HepG2 (cell line): ENCODE data around the gene GYS1. TPM values are rescaled to one million over a fixed set of nuclear protein-coding genes. Genes with fewer than 3 reads are reported as not detected.

Experiments
- ARID2 ChIP-seq: sonication (generic); formaldehyde crosslinking; IDR thresholded peaks from 2 replicates; pipeline ENCODE4 v1.8.1; 2022; ENCODE audit warnings: mild to moderate bottlenecking, missing genetic modification reagents, borderline replicate concordance
- GABPA ChIP-seq, 2 experiments: IDR thresholded peaks; 2 replicates each; pipeline ENCODE4 v1.6.1; 2011 to 2016; ENCODE audit warnings: low read depth in 2 of 2, low read length in 1 of 2, missing biosample characterization in 1 of 2, missing genetic modification characterization in 1 of 2
- GTF2F1 ChIP-seq: fragments of 150-350 bp; IDR thresholded peaks from 2 replicates; pipeline ENCODE4 v1.6.1; 2014; ENCODE audit warnings: low read length
- MEIS1 ChIP-seq: sonication (generic); formaldehyde crosslinking; IDR thresholded peaks from 2 replicates; pipeline ENCODE4 v1.9.0; 2021; ENCODE audit warnings: mild to moderate bottlenecking, missing genetic modification reagents, moderate library complexity, borderline replicate concordance
- MZF1 ChIP-seq: sonication (generic); formaldehyde crosslinking; IDR thresholded peaks from 2 replicates; pipeline ENCODE4 v1.8.1; 2023; ENCODE audit warnings: mild to moderate bottlenecking, missing genetic modification reagents, borderline replicate concordance
- NR2C2 ChIP-seq: sonication (generic); formaldehyde crosslinking; IDR thresholded peaks from 2 replicates; pipeline ENCODE4 v1.4.0; 2020; ENCODE audit warnings: missing genetic modification reagents, mild to moderate bottlenecking, moderate library complexity, borderline replicate concordance
- SUZ12 ChIP-seq: fragments of 150-350 bp; IDR thresholded peaks from 2 replicates; pipeline ENCODE4 v1.6.1; 2014; ENCODE audit warnings: low read depth, low read length
- ZBTB3 ChIP-seq: sonication (generic); formaldehyde crosslinking; IDR thresholded peaks from 2 replicates; pipeline ENCODE4 v1.4.0; 2020; ENCODE audit warnings: low read depth, mild to moderate bottlenecking, moderate library complexity, missing genetic modification reagents, borderline replicate concordance
- ZFP90 ChIP-seq: sonication (generic); formaldehyde crosslinking; IDR thresholded peaks from 2 replicates; pipeline ENCODE4 v1.8.0; 2022; ENCODE audit warnings: missing genetic modification reagents, mild to moderate bottlenecking, inconsistent platforms, borderline replicate concordance
- ZKSCAN1 ChIP-seq: fragments of 150-350 bp; IDR thresholded peaks from 2 replicates; pipeline ENCODE4 v1.6.1; 2014; ENCODE audit warnings: low read length
- ZMYM2 ChIP-seq: sonication (generic); formaldehyde crosslinking; IDR thresholded peaks from 2 replicates; pipeline ENCODE4 v1.8.0; 2022; ENCODE audit warnings: mild to moderate bottlenecking, missing genetic modification reagents
- ZNF441 ChIP-seq: sonication (generic); formaldehyde crosslinking; IDR thresholded peaks from 2 replicates; pipeline ENCODE4 v1.7.0; 2021; ENCODE audit warnings: missing genetic modification reagents, borderline replicate concordance
- ZNF572 ChIP-seq: sonication (generic); formaldehyde crosslinking; IDR thresholded peaks from 2 replicates; pipeline ENCODE4 v1.5.1; 2020; ENCODE audit warnings: mild to moderate bottlenecking, missing genetic modification reagents
- polyA plus RNA-seq, 8 experiments: library from polyadenylated mRNA; depleted of rRNA in 3 of 8; stranded (reverse) in 7 of 8; unstranded in 1 of 8; fragments of >200 nt; fragmentation: Illumina TruSeq in 4 of 8; extraction: Trizol in 4 of 8; gene quantifications; 2 replicates each; pipeline versions ENCODE4 v1.2.1 to v1.2.3, GENCODE V29; 2011 to 2016; ENCODE audit warnings: low read depth in 4 of 8, missing spikeins in 1 of 8, mixed read lengths in 1 of 8; ENCODE audit not compliant: insufficient read depth in 1 of 8
- total RNA-seq, 5 experiments: library from RNA; depleted of rRNA; stranded (reverse); fragments of >200 nt; fragmentation: Illumina TruSeq; extraction: Trizol; gene quantifications; 2 replicates each; pipeline ENCODE4 v1.2.3, GENCODE V29; 2016; ENCODE audit warnings: low read depth in 1 of 5
- TF ChIP-seq, protein P1 (sequence below): IDR thresholded peaks from 2 replicates; pipeline ENCODE4 v1.6.1; 2016; ENCODE audit warnings: low read depth, borderline replicate concordance
- TF ChIP-seq, protein P2 (sequence below): sonication (generic); formaldehyde crosslinking; IDR thresholded peaks from 2 replicates; pipeline ENCODE4 v1.8.0; 2022; ENCODE audit warnings: mild to moderate bottlenecking, missing genetic modification reagents, borderline replicate concordance
- TF ChIP-seq, protein P3 (sequence below): sonication (generic); formaldehyde crosslinking; IDR thresholded peaks from 2 replicates; pipeline ENCODE4 v1.5.1; 2020; ENCODE audit warnings: mild to moderate bottlenecking, missing genetic modification reagents, moderate library complexity
- TF ChIP-seq, protein P4 (sequence below): sonication (generic); formaldehyde crosslinking; IDR thresholded peaks from 2 replicates; pipeline ENCODE4 v1.4.0; 2020; ENCODE audit warnings: missing genetic modification reagents
- TF ChIP-seq, protein P5 (sequence below): sonication (generic); formaldehyde crosslinking; IDR thresholded peaks from 2 replicates; pipeline ENCODE4 v1.4.0; 2020; ENCODE audit warnings: mild to moderate bottlenecking, missing genetic modification reagents

The GYS1 gene
- total and polyA plus RNA-seq, 2 of the 13 experiments (the other 11 are each of a cell fraction or from before 2014, with no cell fraction given) = 18.4 to 42.1 TPM

DNA sequence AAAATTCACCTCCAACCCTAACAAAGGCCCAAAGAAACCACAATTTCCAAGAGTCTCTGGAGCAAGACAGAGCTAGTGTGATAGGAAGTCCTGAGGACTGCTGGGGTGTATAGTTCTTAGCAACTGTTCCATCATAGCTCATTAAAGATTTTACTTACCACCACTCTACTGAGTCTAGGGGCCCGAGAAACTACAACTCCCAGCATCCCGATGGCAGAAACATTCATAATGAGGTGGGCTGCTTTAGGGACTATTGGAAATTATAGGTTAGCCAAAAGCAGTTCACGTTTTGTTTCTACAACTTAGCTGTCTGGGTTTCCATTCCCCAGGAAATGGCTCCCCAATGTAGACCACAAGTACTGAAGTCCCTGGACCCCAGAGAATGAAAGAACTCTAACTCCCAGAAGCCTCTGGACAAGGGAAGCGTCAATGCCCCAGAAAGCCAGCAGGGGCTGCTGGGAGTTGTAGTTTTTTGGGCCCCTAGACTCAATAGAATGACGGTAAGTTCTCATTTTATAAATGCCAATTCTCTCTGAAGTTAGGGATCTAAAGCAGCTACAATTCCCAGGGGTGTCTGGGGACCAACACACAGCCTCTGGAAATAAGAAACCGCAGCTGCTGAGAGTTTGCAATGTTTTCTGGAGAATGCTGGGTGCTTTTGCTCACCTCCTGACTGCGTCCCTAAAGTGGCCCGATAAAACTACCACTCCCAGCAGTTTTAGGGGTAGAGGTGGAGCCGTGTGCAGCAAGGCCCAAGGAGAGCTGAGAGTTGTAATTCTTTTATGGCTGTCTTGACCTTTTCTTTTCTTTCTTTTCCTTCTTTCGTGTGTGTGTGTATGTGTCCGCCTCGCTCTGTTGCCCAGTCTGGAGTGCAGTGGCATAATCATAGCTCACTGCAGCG lies 16.9 kb downstream of the GYS1 start (continued):
- no peak for TF ChIP-seq MEIS1 (CRISPR knock-in tag)
- no peak for TF ChIP-seq ZNF441
- no peak for TF ChIP-seq ZBTB3
- TF ChIP-seq, protein P1, sequence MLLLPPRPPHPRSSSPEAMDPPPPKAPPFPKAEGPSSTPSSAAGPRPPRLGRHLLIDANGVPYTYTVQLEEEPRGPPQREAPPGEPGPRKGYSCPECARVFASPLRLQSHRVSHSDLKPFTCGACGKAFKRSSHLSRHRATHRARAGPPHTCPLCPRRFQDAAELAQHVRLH = no peak
- peak; percentile 40; the same call in 1 of the 2 replicates for TF ChIP-seq SUZ12
- no peak for TF ChIP-seq ZFP90
- peak; percentile 34; the same call in 1 of the 2 replicates for TF ChIP-seq NR2C2 (CRISPR knock-in tag)
- TF ChIP-seq, protein P2, sequence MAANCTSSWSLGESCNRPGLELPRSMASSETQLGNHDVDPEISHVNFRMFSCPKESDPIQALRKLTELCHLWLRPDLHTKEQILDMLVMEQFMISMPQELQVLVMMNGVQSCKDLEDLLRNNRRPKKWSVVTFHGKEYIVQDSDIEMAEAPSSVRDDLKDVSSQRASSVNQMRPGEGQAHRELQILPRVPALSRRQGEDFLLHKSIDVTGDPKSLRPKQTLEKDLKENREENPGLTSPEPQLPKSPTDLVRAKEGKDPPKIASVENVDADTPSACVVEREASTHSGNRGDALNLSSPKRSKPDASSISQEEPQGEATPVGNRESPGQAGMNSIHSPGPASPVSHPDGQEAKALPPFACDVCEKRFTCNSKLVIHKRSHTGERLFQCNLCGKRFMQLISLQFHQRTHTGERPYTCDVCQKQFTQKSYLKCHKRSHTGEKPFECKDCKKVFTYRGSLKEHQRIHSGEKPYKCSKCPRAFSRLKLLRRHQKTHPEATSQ (CRISPR knock-in tag) = no peak
- peak; percentile 9; the same call in 1 of the 2 replicates for TF ChIP-seq GABPA (IDR thresholded peaks at IDR 0.05; ENCODE audit: low read depth, low read length)
- TF ChIP-seq GABPA (CRISPR knock-in tag; IDR thresholded peaks at IDR 0.05; ENCODE audit: low read depth) = peak; percentile 81
- TF ChIP-seq ZNF572 (CRISPR knock-in tag) = no peak
- TF ChIP-seq, protein P3, sequence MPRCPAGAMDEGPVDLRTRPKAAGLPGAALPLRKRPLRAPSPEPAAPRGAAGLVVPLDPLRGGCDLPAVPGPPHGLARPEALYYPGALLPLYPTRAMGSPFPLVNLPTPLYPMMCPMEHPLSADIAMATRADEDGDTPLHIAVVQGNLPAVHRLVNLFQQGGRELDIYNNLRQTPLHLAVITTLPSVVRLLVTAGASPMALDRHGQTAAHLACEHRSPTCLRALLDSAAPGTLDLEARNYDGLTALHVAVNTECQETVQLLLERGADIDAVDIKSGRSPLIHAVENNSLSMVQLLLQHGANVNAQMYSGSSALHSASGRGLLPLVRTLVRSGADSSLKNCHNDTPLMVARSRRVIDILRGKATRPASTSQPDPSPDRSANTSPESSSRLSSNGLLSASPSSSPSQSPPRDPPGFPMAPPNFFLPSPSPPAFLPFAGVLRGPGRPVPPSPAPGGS = no peak
- no peak for TF ChIP-seq ZMYM2
- TF ChIP-seq MZF1 (CRISPR knock-in tag) = no peak
- TF ChIP-seq ZKSCAN1 = no peak
- no peak for TF ChIP-seq ARID2 (CRISPR knock-in tag)
- TF ChIP-seq, protein P4, sequence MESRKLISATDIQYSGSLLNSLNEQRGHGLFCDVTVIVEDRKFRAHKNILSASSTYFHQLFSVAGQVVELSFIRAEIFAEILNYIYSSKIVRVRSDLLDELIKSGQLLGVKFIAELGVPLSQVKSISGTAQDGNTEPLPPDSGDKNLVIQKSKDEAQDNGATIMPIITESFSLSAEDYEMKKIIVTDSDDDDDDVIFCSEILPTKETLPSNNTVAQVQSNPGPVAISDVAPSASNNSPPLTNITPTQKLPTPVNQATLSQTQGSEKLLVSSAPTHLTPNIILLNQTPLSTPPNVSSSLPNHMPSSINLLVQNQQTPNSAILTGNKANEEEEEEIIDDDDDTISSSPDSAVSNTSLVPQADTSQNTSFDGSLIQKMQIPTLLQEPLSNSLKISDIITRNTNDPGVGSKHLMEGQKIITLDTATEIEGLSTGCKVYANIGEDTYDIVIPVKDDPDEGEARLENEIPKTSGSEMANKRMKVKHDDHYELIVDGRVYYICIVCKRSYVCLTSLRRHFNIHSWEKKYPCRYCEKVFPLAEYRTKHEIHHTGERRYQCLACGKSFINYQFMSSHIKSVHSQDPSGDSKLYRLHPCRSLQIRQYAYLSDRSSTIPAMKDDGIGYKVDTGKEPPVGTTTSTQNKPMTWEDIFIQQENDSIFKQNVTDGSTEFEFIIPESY (CRISPR knock-in tag) = peak; percentile 58; the same call in 1 of the 2 replicates
- no peak for TF ChIP-seq GTF2F1
- TF ChIP-seq, protein P5, sequence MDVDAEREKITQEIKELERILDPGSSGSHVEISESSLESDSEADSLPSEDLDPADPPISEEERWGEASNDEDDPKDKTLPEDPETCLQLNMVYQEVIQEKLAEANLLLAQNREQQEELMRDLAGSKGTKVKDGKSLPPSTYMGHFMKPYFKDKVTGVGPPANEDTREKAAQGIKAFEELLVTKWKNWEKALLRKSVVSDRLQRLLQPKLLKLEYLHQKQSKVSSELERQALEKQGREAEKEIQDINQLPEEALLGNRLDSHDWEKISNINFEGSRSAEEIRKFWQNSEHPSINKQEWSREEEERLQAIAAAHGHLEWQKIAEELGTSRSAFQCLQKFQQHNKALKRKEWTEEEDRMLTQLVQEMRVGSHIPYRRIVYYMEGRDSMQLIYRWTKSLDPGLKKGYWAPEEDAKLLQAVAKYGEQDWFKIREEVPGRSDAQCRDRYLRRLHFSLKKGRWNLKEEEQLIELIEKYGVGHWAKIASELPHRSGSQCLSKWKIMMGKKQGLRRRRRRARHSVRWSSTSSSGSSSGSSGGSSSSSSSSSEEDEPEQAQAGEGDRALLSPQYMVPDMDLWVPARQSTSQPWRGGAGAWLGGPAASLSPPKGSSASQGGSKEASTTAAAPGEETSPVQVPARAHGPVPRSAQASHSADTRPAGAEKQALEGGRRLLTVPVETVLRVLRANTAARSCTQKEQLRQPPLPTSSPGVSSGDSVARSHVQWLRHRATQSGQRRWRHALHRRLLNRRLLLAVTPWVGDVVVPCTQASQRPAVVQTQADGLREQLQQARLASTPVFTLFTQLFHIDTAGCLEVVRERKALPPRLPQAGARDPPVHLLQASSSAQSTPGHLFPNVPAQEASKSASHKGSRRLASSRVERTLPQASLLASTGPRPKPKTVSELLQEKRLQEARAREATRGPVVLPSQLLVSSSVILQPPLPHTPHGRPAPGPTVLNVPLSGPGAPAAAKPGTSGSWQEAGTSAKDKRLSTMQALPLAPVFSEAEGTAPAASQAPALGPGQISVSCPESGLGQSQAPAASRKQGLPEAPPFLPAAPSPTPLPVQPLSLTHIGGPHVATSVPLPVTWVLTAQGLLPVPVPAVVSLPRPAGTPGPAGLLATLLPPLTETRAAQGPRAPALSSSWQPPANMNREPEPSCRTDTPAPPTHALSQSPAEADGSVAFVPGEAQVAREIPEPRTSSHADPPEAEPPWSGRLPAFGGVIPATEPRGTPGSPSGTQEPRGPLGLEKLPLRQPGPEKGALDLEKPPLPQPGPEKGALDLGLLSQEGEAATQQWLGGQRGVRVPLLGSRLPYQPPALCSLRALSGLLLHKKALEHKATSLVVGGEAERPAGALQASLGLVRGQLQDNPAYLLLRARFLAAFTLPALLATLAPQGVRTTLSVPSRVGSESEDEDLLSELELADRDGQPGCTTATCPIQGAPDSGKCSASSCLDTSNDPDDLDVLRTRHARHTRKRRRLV (CRISPR knock-in tag) = no peak
